ENCODE results near the gene AMDHD1. TPM values are rescaled to one million over a fixed set of nuclear protein-coding genes. Genes with fewer than 3 reads are reported as not detected.

AMDHD1 gene
- polyA plus RNA-seq, 3 donors = 0.43 to 1.9 (median 1.0) TPM

- Histone ChIP-seq H3K4me2 (replicated peaks; ENCODE audit: extremely low read depth, low read length, poor library complexity, severe bottlenecking) (no peak overlapping the region), H2AFZ (ENCODE audit: insufficient read depth, low read depth, low read length, poor library complexity, severe bottlenecking) (no peak overlapping the region), H3K27me3 (ENCODE audit: control insufficient read depth in 2 of 2, insufficient read depth in 2 of 2, low read length in 2 of 2) (no peaks in the 10 kb centered on the region), H3K9me3 (replicated peaks in 1 of 2; ENCODE audit: control insufficient read depth in 1 of 2, insufficient read depth in 1 of 2, low read length in 2 of 2) (no peaks in the 10 kb centered on the region), H3K36me3 (replicated peaks in 1 of 2; ENCODE audit: control insufficient read depth in 1 of 2, insufficient read depth in 2 of 2, low read length in 2 of 2) (no peaks in the 10 kb centered on the region), H3K4me3 (replicated peaks in 1 of 3; ENCODE audit: low read depth in 2 of 3, low read length in 3 of 3) (no peak overlapping the region), H3K79me2 (ENCODE audit: insufficient read depth, low read length) (no peaks in the 10 kb centered on the region), H3K9ac (ENCODE audit: insufficient read depth, low read length, poor library complexity, severe bottlenecking) (no peak overlapping the region), H3K4me1 (ENCODE audit: control insufficient read depth in 1 of 2, insufficient read depth in 2 of 2, low read length in 2 of 2) (peaks cover 6 to 9% of the 10 kb centered on the region in 2 donors), H3K27ac (ENCODE audit: low read depth in 1 of 2, low read length in 2 of 2) (no peak overlapping the region), H4K20me1 (ENCODE audit: insufficient read depth, low read length) (no peaks in the 10 kb centered on the region)
- DNase-seq = peak in 1 of 3 donors; percentile 5
- Mint-ChIP-seq H3K9me3 (no peaks in the 10 kb centered on the region), H3K27me3 (ENCODE audit: low read depth in 3 of 3) (peaks cover 0 to 1% (median 0%) of the 10 kb centered on the region in 3 donors), H3K4me1 (peaks cover 19% of the 10 kb centered on the region), H3K27ac (no peak overlapping the region), H3K4me3 (no peak overlapping the region), H3K36me3 (peaks cover 0 to 10% of the 10 kb centered on the region in 2 donors)
- TF ChIP-seq, protein P1, sequence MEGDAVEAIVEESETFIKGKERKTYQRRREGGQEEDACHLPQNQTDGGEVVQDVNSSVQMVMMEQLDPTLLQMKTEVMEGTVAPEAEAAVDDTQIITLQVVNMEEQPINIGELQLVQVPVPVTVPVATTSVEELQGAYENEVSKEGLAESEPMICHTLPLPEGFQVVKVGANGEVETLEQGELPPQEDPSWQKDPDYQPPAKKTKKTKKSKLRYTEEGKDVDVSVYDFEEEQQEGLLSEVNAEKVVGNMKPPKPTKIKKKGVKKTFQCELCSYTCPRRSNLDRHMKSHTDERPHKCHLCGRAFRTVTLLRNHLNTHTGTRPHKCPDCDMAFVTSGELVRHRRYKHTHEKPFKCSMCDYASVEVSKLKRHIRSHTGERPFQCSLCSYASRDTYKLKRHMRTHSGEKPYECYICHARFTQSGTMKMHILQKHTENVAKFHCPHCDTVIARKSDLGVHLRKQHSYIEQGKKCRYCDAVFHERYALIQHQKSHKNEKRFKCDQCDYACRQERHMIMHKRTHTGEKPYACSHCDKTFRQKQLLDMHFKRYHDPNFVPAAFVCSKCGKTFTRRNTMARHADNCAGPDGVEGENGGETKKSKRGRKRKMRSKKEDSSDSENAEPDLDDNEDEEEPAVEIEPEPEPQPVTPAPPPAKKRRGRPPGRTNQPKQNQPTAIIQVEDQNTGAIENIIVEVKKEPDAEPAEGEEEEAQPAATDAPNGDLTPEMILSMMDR (IDR thresholded peaks at IDR 0.05) = no peak
- intact Hi-C loops (cut with micrococcal nuclease) = no loop called here
- 0% methylated on average over 1 of the region's 2 CpGs for WGBS (ENCODE audit: insufficient coverage)
Observed at GRCh38 chr12:95963096-95963495, 20.0 kb downstream of the AMDHD1 start.

DNA sequence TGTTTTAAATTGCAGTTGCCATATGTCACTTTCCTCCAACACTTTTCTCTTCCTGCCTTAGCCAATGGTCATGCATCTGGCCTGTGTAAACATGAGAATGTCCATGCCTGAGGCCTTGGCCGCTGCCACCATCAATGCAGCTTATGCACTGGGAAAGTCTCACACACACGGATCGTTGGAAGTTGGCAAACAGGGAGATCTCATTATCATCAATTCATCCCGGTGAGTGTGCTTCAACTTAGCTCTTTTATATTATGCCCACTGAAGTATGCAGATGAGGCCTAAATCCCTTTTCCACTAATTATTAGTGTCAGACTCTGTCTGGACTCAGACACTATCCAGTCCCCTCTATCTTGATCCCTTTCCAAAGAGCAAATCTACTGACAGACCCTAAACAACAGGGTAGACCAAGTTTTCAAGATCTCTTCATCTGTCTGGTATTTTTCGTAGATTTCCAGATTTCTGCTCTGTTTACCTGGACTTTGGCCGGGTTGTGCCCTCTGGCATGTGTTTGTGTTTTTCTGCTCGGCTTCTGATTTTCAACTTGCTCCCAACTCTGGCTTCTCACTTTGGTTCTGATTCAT lies 23.2 kb downstream of the AMDHD1 start:
- Mint-ChIP-seq H3K4me1 (peaks cover 15% of the 10 kb centered on the region), H3K27me3 (ENCODE audit: low read depth in 3 of 3) (no peaks in the 10 kb centered on the region), H3K36me3 (peaks cover 3 to 10% of the 10 kb centered on the region in 2 donors), H3K27ac (no peak overlapping the region), H3K4me3 (no peak overlapping the region), H3K9me3 (peaks cover 0 to 11% (median 6%) of the 10 kb centered on the region in 7 donors)
- Histone ChIP-seq H3K9ac (ENCODE audit: insufficient read depth, low read length, poor library complexity, severe bottlenecking) (no peak overlapping the region), H3K4me2 (replicated peaks; ENCODE audit: extremely low read depth, low read length, poor library complexity, severe bottlenecking) (no peak overlapping the region), H2AFZ (ENCODE audit: insufficient read depth, low read depth, low read length, poor library complexity, severe bottlenecking) (no peak overlapping the region), H3K36me3 (replicated peaks in 1 of 2; ENCODE audit: control insufficient read depth in 1 of 2, insufficient read depth in 2 of 2, low read length in 2 of 2) (no peaks in the 10 kb centered on the region), H3K27ac (ENCODE audit: low read depth in 1 of 2, low read length in 2 of 2) (no peak overlapping the region), H4K20me1 (ENCODE audit: insufficient read depth, low read length) (no peaks in the 10 kb centered on the region), H3K4me1 (ENCODE audit: control insufficient read depth in 1 of 2, insufficient read depth in 2 of 2, low read length in 2 of 2) (peaks cover 6 to 9% of the 10 kb centered on the region in 2 donors), H3K4me3 (replicated peaks in 1 of 3; ENCODE audit: low read depth in 2 of 3, low read length in 3 of 3) (no peak overlapping the region), H3K27me3 (ENCODE audit: control insufficient read depth in 2 of 2, insufficient read depth in 2 of 2, low read length in 2 of 2) (no peaks in the 10 kb centered on the region), H3K9me3 (replicated peaks in 1 of 2; ENCODE audit: control insufficient read depth in 1 of 2, insufficient read depth in 1 of 2, low read length in 2 of 2) (no peaks in the 10 kb centered on the region), H3K79me2 (ENCODE audit: insufficient read depth, low read length) (no peaks in the 10 kb centered on the region)
- intact Hi-C loops (cut with micrococcal nuclease) = no loop called here
- TF ChIP-seq, protein P1 (IDR thresholded peaks at IDR 0.05) = no peak
- WGBS (ENCODE audit: insufficient coverage) = 97% methylated on average over 7 of the region's 7 CpGs
- no peak for DNase-seq
